Left lung (tissue), 10 donors: ENCODE data around the gene POLD3. TPM values are rescaled to one million over a fixed set of nuclear protein-coding genes. Genes with fewer than 3 reads are reported as not detected.

Experiments used
- ATAC-seq: fragments of 200-7000 bp; cut with Tn5 transposase; one replicate; pipeline ENCODE4 v1.9.1; 2020; ENCODE audit warnings: moderate library complexity
- DNase-seq, 4 donors: peaks; one replicate each; pipeline ENCODE4 v3.0.0-alpha.2; 2013 to 2020
- H3K27ac ChIP-seq, 2 donors: fragments of 200-600 bp; sonication (generic) in 1 of 2; one replicate each; pipeline versions ENCODE4 v1.5.0 to v1.8.0; 2020 to 2021
- H3K27me3 ChIP-seq, 2 donors: fragments of 200-600 bp; sonication (generic) in 1 of 2; one replicate each; pipeline versions ENCODE4 v1.5.0 to v1.8.0; 2020 to 2021
- H3K36me3 ChIP-seq, 2 donors: fragments of 200-600 bp; sonication (generic) in 1 of 2; one replicate each; pipeline versions ENCODE4 v1.5.0 to v1.8.0; 2020 to 2021
- H3K4me1 ChIP-seq, 2 donors: fragments of 200-600 bp; one replicate each; pipeline ENCODE4 v1.8.0; 2021
- H3K4me3 ChIP-seq, 2 donors: fragments of 200-600 bp; sonication (generic) in 1 of 2; one replicate each; pipeline versions ENCODE4 v1.5.0 to v1.8.0; 2020 to 2021; ENCODE audit warnings: mild to moderate bottlenecking in 1 of 2
- H3K9me3 ChIP-seq, 2 donors: fragments of 200-600 bp; sonication (generic) in 1 of 2; one replicate each; pipeline versions ENCODE4 v1.5.0 to v1.8.0; 2020 to 2021
- CTCF ChIP-seq, 2 donors: fragments of 200-600 bp; sonication (generic) in 1 of 2; IDR thresholded peaks; one replicate each; pipeline versions ENCODE4 v1.5.0 to v1.8.0; 2021; ENCODE audit warnings: antibody characterized with exemption in 2 of 2
- intact Hi-C, 2 donors: fragments of 100-400 bp; cut with DNase I; formaldehyde crosslinking; loops; one replicate each; pipeline versions ENCODE4 v1.11.2 to v1.14.2; 2022
- polyA plus RNA-seq, 6 donors: library from polyadenylated mRNA; unstranded; fragments of 120-200 nt; gene quantifications; one replicate each; pipeline ENCODE4 v1.2.1, GENCODE V29; 2013; ENCODE audit not compliant: insufficient read length in 6 of 6
- total RNA-seq, 2 donors: library from RNA; stranded (reverse); fragmentation: NEBNext Ultra II Directional; extraction: Animal tissue kit (Norgen Biotek cat#: 25700); gene quantifications; one replicate each; pipeline ENCODE4 v1.2.1, GENCODE V29; 2021
- donor health status: DM: no; HTN: yes; CAD: no.
- donor health status: DM: no; HTN: no; CAD: no.

POLD3 gene
- total and polyA plus RNA-seq, 8 donors, result 15.0 to 41.0 (median 32.2) TPM

GRCh38 chr11:74551754-74552145 is 40.6 kb upstream of the POLD3 start:
- intact Hi-C loops, result no loop called here
- H3K27me3 ChIP-seq, result no peaks in the 10 kb centered on the region
- DNase-seq (no peak), ATAC-seq (no peak)
- H3K4me3 ChIP-seq, result no peak overlapping the region
- no peaks in the 10 kb centered on the region for H3K36me3 ChIP-seq
- no peak overlapping the region for H3K27ac ChIP-seq
- no peaks in the 10 kb centered on the region for H3K9me3 ChIP-seq
- H3K4me1 ChIP-seq, result no peaks in the 10 kb centered on the region
- TF ChIP-seq CTCF (IDR thresholded peaks at IDR 0.05), result no peak

GRCh38 chr11:74557526-74557925 is 34.9 kb upstream of the POLD3 start:
- intact Hi-C loops, result no loop called here
- Histone ChIP-seq H3K27ac (no peak overlapping the region), H3K36me3 (no peaks in the 10 kb centered on the region), H3K4me3 (no peak overlapping the region), H3K9me3 (no peaks in the 10 kb centered on the region), H3K27me3 (no peaks in the 10 kb centered on the region), H3K4me1 (no peaks in the 10 kb centered on the region)
- ATAC-seq (no peak), DNase-seq (no peak)
- TF ChIP-seq CTCF (IDR thresholded peaks at IDR 0.05), result no peak

- peak in 1 of 4 donors; percentile 24 for DNase-seq
Observed at GRCh38 chr11:74559110-74559933, 33.1 kb upstream of the POLD3 start.

GRCh38 chr11:74559934-74560309 is 32.5 kb upstream of the POLD3 start:
- intact Hi-C loops, result no loop called here
- no peak for TF ChIP-seq CTCF (IDR thresholded peaks at IDR 0.05)
- ATAC-seq, result no peak

More at GRCh38 chr11:74559110-74559933, 33.1 kb upstream of the POLD3 start:
- ATAC-seq, result no peak
- H3K27me3 ChIP-seq, result no peaks in the 10 kb centered on the region
- no peak overlapping the region for H3K4me3 ChIP-seq
- no peaks in the 10 kb centered on the region for H3K9me3 ChIP-seq
- H3K27ac ChIP-seq, result peak overlapping the region in 1 of 2 donors; percentile 28
- no peaks in the 10 kb centered on the region for H3K36me3 ChIP-seq
- TF ChIP-seq CTCF (IDR thresholded peaks at IDR 0.05), result no peak
- intact Hi-C loops, result no loop called here
- no peaks in the 10 kb centered on the region for H3K4me1 ChIP-seq

GRCh38 chr11:74566146-74566960 is 26.0 kb upstream of the POLD3 start:
- no peaks in the 10 kb centered on the region for H3K4me1 ChIP-seq
- no peak overlapping the region for H3K27ac ChIP-seq
- no peak overlapping the region for H3K4me3 ChIP-seq
- no peaks in the 10 kb centered on the region for H3K36me3 ChIP-seq
- H3K9me3 ChIP-seq, result no peaks in the 10 kb centered on the region
- intact Hi-C loops, result loop anchor here in 1 of 2 donors (5.0 kb wide), 1 partner anchor 114 kb away; no protein-coding TSS in a partner anchor
- TF ChIP-seq CTCF (IDR thresholded peaks at IDR 0.05), result no peak
- no peaks in the 10 kb centered on the region for H3K27me3 ChIP-seq
- ATAC-seq (no peak), DNase-seq (no peak)

More at GRCh38 chr11:74559934-74560309, 32.5 kb upstream of the POLD3 start:
- DNase-seq, result no peak
- Histone ChIP-seq H3K4me1 (no peaks in the 10 kb centered on the region), H3K4me3 (no peak overlapping the region), H3K9me3 (no peaks in the 10 kb centered on the region), H3K27me3 (no peaks in the 10 kb centered on the region), H3K27ac (no peak overlapping the region), H3K36me3 (no peaks in the 10 kb centered on the region)
